Fibroblast of lung (primary cell): ENCODE results near the gene MRPS34. TPM values are rescaled to one million over a fixed set of nuclear protein-coding genes. Genes with fewer than 3 reads are reported as not detected.

Source experiments
- DNase-seq, 2 donors: peaks; one replicate each; pipeline versions ENCODE4 v3.0.0 to v3.0.0-alpha.2; 2010; ENCODE audit warnings: low read depth in 2 of 2
- H2AFZ ChIP-seq: 2 replicates; pipeline ENCODE4 v1.5.1; 2012; ENCODE audit warnings: low read length, control low read depth, inconsistent platforms
- H3K27ac ChIP-seq: 2 replicates; pipeline ENCODE4 v1.5.1; 2011; ENCODE audit warnings: low read length, control low read depth; ENCODE audit not compliant: insufficient read depth
- H3K27me3 ChIP-seq: 2 replicates; pipeline ENCODE4 v1.5.1; 2011; ENCODE audit warnings: mild to moderate bottlenecking, low read length; ENCODE audit not compliant: control insufficient read depth, insufficient read depth
- H3K36me3 ChIP-seq: 2 replicates; pipeline ENCODE4 v1.5.1; 2011; ENCODE audit warnings: low read length; ENCODE audit not compliant: control insufficient read depth, insufficient read depth
- H3K4me1 ChIP-seq: 2 replicates; pipeline ENCODE4 v1.5.1; 2011; ENCODE audit warnings: low read length; ENCODE audit not compliant: control insufficient read depth, insufficient read depth; ENCODE audit errors: extremely low read depth
- H3K4me2 ChIP-seq: 2 replicates; pipeline ENCODE4 v1.5.1; 2011; ENCODE audit warnings: low read length, control low read depth; ENCODE audit not compliant: insufficient read depth; ENCODE audit errors: extremely low read depth
- H3K4me3 ChIP-seq, 4 experiments: fragments of 200-600 bp in 1 of 4; sonication (generic) in 1 of 4; replicated peaks in 1 of 4; 2 replicates each; pipeline ENCODE4 v1.5.1; 2011 to 2016; ENCODE audit warnings: low read length in 4 of 4, low read depth in 3 of 4, mild to moderate bottlenecking in 3 of 4, control low read depth in 2 of 4, inconsistent platforms in 1 of 4, mixed read lengths in 1 of 4; ENCODE audit not compliant: insufficient read depth in 1 of 4; ENCODE audit errors: control extremely low read depth in 1 of 4
- H3K79me2 ChIP-seq: 2 replicates; pipeline ENCODE4 v1.5.1; 2012; ENCODE audit warnings: mild to moderate bottlenecking, low read length, inconsistent platforms; ENCODE audit not compliant: control insufficient read depth, insufficient read depth
- H3K9ac ChIP-seq: 2 replicates; pipeline ENCODE4 v1.5.1; 2011; ENCODE audit warnings: mild to moderate bottlenecking, low read length, control low read depth; ENCODE audit not compliant: insufficient read depth
- H3K9me3 ChIP-seq: 2 replicates; pipeline ENCODE4 v1.5.1; 2012; ENCODE audit warnings: low read depth, low read length; ENCODE audit not compliant: control insufficient read depth, insufficient read depth
- H4K20me1 ChIP-seq: 2 replicates; pipeline ENCODE4 v1.5.1; 2011; ENCODE audit warnings: low read length; ENCODE audit not compliant: control insufficient read depth, insufficient read depth; ENCODE audit errors: extremely low read depth
- CTCF ChIP-seq, 2 donors: IDR thresholded peaks in 1 of 2; conservative IDR thresholded peaks in 1 of 2; 1 replicate in 1 of 2; 2 replicates in 1 of 2; pipeline ENCODE4 v1.5.1; 2011 to 2012; ENCODE audit warnings: low read length in 2 of 2, control low read depth in 1 of 2, inconsistent platforms in 1 of 2, low read depth in 1 of 2, mild to moderate bottlenecking in 1 of 2
- EZH2 ChIP-seq: IDR thresholded peaks from 2 replicates; pipeline ENCODE4 v1.5.1; 2012; ENCODE audit warnings: low read length, control low read depth, mild to moderate bottlenecking; ENCODE audit errors: missing control alignments
- polyA plus RNA-seq, 2 donors: library from polyadenylated mRNA; depleted of rRNA in 1 of 2; stranded (reverse) in 1 of 2; unstranded in 1 of 2; fragments of >200 nt; gene quantifications; 2 replicates each; pipeline ENCODE4 v1.2.1, GENCODE V29; 2011 to 2012; ENCODE audit warnings: missing spikeins in 1 of 2
- total RNA-seq: library from RNA; depleted of rRNA; stranded (reverse); fragments of >200 nt; gene quantifications from 2 replicates; pipeline ENCODE4 v1.2.1, GENCODE V29; 2014

The MRPS34 gene
- total and polyA plus RNA-seq, 2 donors (not counting 1 experiment from before 2014, with no cell fraction given), result 40.1 to 74.3 TPM

- H3K27ac ChIP-seq, result peak overlapping the region; percentile 63
- H4K20me1 ChIP-seq, result no peaks in the 10 kb centered on the region
- H3K36me3 ChIP-seq, result peaks cover 36% of the 10 kb centered on the region
- TF ChIP-seq CTCF (conservative IDR thresholded peaks at IDR 0.05 in 1 of 2, IDR thresholded peaks at IDR 0.05 in 1 of 2; ENCODE audit: low read depth in 1 of 2, low read length in 2 of 2) (no peak), EZH2 (no peak)
- no peaks in the 10 kb centered on the region for H3K9me3 ChIP-seq
- H3K27me3 ChIP-seq, result no peaks in the 10 kb centered on the region
- DNase-seq, result no peak
- peak overlapping the region; percentile 77 for H3K4me2 ChIP-seq
- H2AFZ ChIP-seq, result no peak overlapping the region
- no peak overlapping the region for H3K9ac ChIP-seq
- peaks cover 23% of the 10 kb centered on the region for H3K79me2 ChIP-seq
- peaks cover 19% of the 10 kb centered on the region for H3K4me1 ChIP-seq
- peak overlapping the region in 2 of 4 experiments; percentile 54 to 84 for H3K4me3 ChIP-seq
These were observed 3.3 kb downstream of the MRPS34 start for GRCh38 chr16:1769402-1770300.

GRCh38 chr16:1768767-1769401 is 4.0 kb downstream of the MRPS34 start:
- no peaks in the 10 kb centered on the region for H3K9me3 ChIP-seq
- peaks cover 12% of the 10 kb centered on the region for H3K4me1 ChIP-seq
- DNase-seq, result no peak
- no peak overlapping the region for H2AFZ ChIP-seq
- no peak overlapping the region for H3K9ac ChIP-seq
- H3K4me3 ChIP-seq, result no peak overlapping the region
- no peak overlapping the region for H3K4me2 ChIP-seq
- H3K79me2 ChIP-seq, result peaks cover 15% of the 10 kb centered on the region
- no peak overlapping the region for H3K27ac ChIP-seq
- H3K36me3 ChIP-seq, result peaks cover 40% of the 10 kb centered on the region
- H3K27me3 ChIP-seq, result no peaks in the 10 kb centered on the region
- H4K20me1 ChIP-seq, result no peaks in the 10 kb centered on the region
- TF ChIP-seq EZH2 (no peak), CTCF (conservative IDR thresholded peaks at IDR 0.05 in 1 of 2, IDR thresholded peaks at IDR 0.05 in 1 of 2; ENCODE audit: low read depth in 1 of 2, low read length in 2 of 2) (no peak)

- Histone ChIP-seq H3K27me3 (no peaks in the 10 kb centered on the region), H3K4me3 (no peak overlapping the region), H4K20me1 (no peaks in the 10 kb centered on the region), H3K79me2 (peaks cover 11% of the 10 kb centered on the region), H3K4me2 (no peak overlapping the region), H3K27ac (no peak overlapping the region), H3K36me3 (peaks cover 42% of the 10 kb centered on the region), H3K9ac (no peak overlapping the region), H3K4me1 (peaks cover 12% of the 10 kb centered on the region), H2AFZ (no peak overlapping the region), H3K9me3 (no peaks in the 10 kb centered on the region)
- no peak for DNase-seq
- TF ChIP-seq EZH2, result no peak
- no peak for TF ChIP-seq CTCF (conservative IDR thresholded peaks at IDR 0.05 in 1 of 2, IDR thresholded peaks at IDR 0.05 in 1 of 2; ENCODE audit: low read depth in 1 of 2, low read length in 2 of 2)
These were observed 4.7 kb downstream of the MRPS34 start for GRCh38 chr16:1768061-1768766.
